ENCODE measurements around the gene INPP5B.

Gene INPP5B

GRCh38 chr1:37865348-37866120 lies 81.3 kb downstream of the INPP5B start:
- DNase-seq: no peak

GRCh38 chr1:37862330-37862729 lies 84.5 kb downstream of the INPP5B start:
- no peak for DNase-seq

DNA sequence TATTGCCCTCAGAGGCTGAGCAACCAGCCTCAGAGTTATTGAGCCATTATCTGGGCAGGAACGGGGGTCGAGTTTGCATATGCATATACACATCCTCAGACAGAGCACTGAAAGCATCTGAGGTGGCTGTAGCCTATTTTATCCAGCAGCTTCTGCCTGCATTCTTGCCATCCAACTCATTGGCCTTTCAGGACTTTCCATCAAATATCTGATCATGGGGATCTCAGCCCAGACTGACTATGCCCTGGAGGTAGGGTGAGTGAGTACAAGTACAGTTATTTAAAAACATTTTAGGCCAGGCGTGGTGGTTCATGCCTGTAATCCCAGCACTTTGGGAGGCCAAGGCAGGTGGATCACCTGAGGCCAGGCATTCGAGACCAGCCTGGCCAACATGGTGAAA lies 85.7 kb downstream of the INPP5B start:
- DNase-seq: no peak

DNA sequence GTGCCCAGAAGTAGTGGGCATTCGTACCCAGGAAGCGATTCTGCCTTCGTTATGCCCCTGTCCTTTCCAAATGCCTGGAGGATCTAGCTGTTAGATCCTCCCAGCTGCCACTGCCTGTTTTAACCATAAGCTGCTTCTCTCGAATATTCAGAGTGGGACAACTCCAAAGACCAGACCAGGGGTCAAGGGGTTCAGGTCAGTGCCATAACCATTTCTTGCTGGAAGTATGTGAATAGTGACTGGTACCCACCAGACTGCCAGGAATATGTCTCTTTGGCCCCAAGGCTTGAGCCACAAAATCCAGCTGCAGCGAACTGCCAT lies 86.5 kb downstream of the INPP5B start:
- no peak for DNase-seq

GRCh38 chr1:37859507-37860345 lies 87.1 kb downstream of the INPP5B start, which contains the start of gene MTF1:
MTF1 (minus strand) TSS chr1:37859592; CDS start chr1:37857658, 1,934 bp downstream.
- peak; percentile 96 to 97 for DNase-seq

DNA sequence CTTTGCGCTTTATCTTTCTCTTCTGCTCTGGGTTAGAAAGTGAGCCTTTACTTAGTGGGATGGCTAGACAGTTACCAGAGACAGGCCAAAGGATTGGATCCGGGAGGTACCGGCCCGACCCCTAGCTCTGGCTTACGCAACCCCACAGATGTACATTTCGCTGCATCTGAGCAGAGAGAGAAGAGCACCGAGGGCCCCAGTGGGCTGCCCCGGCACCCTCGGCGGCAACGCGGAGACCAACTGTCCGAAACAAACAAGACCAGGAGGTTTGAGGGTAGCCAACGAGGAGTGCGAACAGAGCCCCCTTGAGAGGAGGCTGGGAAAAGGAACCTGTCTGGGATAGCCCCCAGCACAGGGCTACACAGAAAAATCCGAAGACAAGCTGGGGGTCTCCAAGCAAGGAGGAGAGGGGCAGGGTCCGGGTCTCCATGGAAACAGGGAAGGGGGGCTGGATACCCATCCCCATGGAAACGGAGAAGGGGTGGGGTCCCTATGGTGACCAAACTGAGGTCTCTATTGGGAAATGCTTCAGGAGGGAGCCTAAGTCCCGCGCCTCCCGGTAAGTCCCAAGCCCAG lies 87.8 kb downstream of the INPP5B start:
- DNase-seq: no peak

GRCh38 chr1:37854406-37854805 lies 92.4 kb downstream of the INPP5B start:
- no peak for DNase-seq

DNA sequence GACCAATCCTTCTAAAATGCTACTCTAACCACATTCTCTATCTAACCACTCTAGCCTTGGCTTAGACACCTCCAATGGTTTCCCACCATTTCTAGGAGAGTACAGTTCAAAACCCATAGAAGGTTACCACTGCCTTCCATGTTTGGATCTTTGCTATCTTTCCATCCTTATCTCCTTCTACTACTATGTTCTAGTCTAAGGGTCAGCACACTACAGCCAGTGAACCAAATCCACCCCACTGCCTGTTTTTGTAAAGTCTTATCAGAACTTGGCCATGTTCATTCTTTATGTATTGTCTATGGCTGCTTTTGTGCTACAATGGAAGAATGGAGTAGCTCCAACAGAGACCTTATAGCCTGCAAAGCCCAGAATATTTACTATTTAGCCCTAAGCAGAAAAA lies 93.7 kb downstream of the INPP5B start:
- DNase-seq: no peak

DNA sequence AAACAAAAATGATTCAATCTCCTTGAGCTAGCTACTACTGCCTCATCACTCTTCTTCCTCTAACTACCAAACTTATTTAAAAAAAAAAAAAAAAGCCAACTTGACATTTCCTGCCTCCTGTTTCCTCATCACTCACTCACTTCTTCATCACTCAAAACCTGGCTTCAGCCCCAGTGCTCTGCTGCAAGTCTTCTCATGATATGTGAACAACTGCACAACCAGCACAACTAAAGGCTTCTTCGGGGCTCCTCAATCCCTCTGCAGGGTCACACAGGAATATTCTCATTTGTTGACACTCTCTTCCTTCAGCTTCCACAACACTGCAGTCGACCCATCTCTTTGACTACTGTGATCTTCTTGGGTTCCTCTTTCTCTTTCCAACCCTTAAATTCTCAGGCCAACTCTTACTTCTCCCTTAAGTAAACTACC lies 95.1 kb downstream of the INPP5B start:
- DNase-seq: no peak

GRCh38 chr1:37851262-37851661 lies 95.6 kb downstream of the INPP5B start:
- DNase-seq: no peak

DNA sequence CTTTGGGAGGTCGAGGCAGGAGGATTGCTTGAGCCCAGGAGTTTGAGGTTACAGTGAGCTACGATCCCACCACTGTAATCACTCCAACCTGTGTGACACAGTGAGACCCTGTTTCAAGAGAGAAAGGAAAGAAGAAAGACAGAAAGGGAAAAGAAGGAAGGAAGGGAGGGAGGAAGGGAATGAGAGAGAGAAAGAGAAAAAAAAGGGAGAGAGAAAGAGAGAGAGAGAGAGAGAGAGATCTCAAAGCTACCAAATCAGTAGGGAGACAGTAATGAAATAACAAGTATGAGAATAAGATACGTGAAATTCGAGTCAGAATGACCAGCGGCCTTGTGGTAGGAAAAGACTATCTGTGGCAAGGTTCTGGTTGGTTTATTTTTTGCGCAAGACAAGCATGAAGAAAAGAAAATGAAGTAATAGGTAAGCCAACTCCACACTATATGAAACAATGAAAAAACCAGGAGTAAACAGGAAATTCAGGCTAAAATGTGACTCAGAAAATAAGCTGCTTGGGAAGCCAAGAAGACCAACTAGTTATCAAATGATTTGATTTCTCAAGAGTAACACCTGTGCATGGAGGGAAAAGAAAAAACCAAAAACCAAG lies 96.4 kb downstream of the INPP5B start:
- no peak for DNase-seq

GRCh38 chr1:37849480-37849879 lies 97.4 kb downstream of the INPP5B start:
- DNase-seq: no peak

GRCh38 chr1:37846647-37847339 lies 100.1 kb downstream of the INPP5B start:
- no peak for DNase-seq

DNA sequence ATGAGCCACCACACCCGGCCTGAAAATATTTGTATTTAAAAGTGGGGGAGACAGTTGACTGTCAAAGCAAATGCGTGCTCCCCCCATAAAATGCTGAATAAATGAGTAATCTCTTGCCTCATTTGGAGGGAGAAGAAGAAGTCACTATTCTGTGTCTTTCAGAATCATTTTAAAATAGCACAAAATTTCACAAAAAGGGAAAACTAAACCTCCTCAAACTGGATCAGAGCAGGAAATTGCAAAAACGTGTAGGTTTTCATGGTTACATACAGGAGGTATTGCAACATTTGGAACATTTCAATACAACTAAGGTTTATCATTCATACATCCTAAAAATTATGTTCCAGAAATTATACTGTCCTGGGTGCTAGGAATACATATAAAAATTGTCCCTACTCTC lies 101.1 kb downstream of the INPP5B start:
- DNase-seq: no peak

- no peak for DNase-seq
Observed at GRCh38 chr1:37845049-37845646, 101.7 kb downstream of the INPP5B start.

DNA sequence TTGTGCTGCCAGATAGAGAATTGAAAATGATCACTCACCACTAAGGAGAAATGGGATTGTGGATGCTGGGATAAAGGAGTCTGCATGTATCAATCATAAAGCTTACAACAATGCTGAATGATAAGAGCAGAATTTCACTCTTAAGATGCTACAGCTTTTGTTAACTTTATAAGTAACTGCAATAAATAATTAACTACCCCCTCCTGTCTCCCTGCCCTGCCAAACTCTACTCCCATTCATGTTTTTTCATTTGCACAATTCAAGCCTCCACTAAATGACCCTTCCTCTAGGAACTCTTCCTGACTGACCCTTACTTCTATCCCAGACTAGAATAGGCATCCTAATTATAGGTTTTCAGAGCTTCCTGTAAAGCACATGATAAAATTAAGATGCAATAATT lies 102.3 kb downstream of the INPP5B start:
- no peak for DNase-seq

DNA sequence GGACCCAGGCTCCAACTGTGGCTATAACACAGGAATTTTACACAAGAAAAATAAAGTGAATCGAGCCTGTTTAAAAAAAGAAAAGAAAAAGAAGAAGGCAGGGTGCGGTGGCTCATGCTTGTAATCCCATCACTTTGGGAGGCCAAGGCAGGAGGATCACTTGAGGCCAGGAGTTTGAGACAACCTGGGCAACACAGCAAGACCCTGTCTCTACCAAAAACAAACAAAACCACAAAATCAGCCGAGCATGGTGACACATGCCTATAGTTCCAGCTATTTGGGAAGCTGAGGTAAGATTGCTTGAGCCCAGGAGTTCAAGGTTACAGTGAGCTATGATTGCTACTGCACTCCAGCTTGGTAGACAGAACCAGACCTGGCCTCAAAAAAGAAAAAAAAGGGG lies 105.2 kb downstream of the INPP5B start:
- DNase-seq: no peak

- DNase-seq: no peak
Observed at GRCh38 chr1:37840711-37841110, 106.1 kb downstream of the INPP5B start.

- no peak for DNase-seq
Observed at GRCh38 chr1:37839676-37840075, 107.2 kb downstream of the INPP5B start.

DNA sequence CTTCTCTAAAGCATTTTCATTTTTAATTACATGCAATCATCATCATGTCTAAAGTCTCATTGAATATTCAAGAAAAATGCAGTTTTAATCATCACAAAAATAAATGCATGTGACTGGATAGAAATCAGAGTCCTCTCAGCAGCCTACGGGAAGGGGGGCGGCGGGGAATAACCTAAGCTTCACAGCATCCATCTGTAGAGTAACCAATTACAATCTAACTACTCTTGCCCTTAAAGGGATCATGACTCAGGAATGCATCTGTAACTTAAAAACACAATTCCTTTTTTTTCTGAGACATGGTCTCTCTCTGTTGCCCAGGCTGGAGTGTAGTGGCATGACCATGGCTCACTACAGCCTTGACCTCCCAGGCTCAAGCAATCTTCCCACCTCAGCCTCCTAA lies 110.1 kb downstream of the INPP5B start:
- DNase-seq: no peak

DNA sequence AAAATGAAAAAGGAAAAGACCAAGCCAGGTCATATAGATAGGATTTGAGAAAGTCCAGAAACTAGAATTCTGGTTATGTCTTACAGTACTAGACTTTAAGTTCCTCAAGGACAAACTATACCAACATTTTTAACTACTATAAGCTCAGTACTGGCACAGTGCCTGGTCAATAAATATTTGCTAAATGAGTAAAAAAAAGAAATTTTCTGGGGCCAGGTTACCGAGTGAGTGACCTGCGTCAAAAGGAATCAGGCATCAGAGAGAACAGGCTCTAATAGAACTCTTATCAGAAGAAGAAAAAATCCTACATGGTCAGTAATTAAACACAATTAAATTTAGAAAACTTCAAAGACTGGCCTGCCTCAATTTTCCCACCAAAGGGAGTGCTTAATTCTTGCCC lies 115.0 kb downstream of the INPP5B start:
- DNase-seq: no peak

- no peak for DNase-seq
Observed at GRCh38 chr1:37831109-37831508, 115.7 kb downstream of the INPP5B start.

Data from activated CD4-positive, alpha-beta T cell treated with anti-CD3 and anti-CD28 coated beads for 4 hours (primary cell).